NB4 (cell line): ENCODE results near the gene PLP1.

Experiments used
- MYC ChIP-seq: IDR thresholded peaks from 2 replicates; pipeline ENCODE4 v1.6.1; 2011; ENCODE audit warnings: low read depth, low read length
- POLR2A ChIP-seq: IDR thresholded peaks from 2 replicates; pipeline ENCODE4 v1.6.1; 2011; ENCODE audit warnings: mild to moderate bottlenecking; ENCODE audit not compliant: insufficient read length; ENCODE audit errors: extremely low read depth
- TF ChIP-seq, protein P1 (sequence below): IDR thresholded peaks from one replicate; pipeline ENCODE4 v1.5.1; 2012; ENCODE audit warnings: low read depth, low read length
- TF ChIP-seq, protein P2 (sequence below): IDR thresholded peaks from 2 replicates; pipeline ENCODE4 v1.6.1; 2011; ENCODE audit warnings: low read depth, low read length

DNA sequence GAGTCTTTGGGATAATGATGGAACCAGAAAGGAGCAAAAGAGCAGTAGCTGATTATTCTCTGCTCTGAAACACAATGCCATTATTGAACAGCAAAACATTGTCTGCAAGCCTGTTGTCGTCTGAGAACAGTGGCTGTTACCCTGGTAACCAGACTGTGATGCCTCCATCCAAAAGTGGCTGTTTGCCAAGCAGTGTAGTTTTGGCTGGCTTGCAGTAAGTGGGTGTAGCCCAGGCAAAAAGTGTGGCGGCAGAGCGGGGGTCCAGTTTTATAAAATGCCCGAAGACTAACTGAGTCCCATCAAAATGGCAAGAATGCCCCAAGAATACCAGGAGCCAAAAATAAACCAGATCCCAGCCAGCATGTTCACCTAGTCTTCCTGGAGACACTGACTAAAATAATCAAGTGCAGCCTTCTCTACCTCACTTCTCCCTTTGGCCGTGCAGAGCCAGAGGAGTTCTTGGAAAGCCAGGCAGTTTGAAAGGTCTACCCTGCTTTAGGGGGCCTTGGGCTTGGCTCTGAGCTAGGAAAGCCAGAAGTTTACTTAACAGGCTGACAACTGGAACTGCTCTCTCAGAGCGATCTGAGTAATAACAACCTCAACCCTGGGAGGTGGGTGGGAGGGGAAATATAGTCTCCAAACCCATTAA, 2.6 kb downstream of the PLP1 start:
- TF ChIP-seq POLR2A (no peak), MYC (no peak)
- TF ChIP-seq, protein P1, sequence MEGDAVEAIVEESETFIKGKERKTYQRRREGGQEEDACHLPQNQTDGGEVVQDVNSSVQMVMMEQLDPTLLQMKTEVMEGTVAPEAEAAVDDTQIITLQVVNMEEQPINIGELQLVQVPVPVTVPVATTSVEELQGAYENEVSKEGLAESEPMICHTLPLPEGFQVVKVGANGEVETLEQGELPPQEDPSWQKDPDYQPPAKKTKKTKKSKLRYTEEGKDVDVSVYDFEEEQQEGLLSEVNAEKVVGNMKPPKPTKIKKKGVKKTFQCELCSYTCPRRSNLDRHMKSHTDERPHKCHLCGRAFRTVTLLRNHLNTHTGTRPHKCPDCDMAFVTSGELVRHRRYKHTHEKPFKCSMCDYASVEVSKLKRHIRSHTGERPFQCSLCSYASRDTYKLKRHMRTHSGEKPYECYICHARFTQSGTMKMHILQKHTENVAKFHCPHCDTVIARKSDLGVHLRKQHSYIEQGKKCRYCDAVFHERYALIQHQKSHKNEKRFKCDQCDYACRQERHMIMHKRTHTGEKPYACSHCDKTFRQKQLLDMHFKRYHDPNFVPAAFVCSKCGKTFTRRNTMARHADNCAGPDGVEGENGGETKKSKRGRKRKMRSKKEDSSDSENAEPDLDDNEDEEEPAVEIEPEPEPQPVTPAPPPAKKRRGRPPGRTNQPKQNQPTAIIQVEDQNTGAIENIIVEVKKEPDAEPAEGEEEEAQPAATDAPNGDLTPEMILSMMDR: no peak
- TF ChIP-seq, protein P2, sequence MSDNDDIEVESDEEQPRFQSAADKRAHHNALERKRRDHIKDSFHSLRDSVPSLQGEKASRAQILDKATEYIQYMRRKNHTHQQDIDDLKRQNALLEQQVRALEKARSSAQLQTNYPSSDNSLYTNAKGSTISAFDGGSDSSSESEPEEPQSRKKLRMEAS: no peak
